CD4-positive, alpha-beta memory T cell (primary cell): ENCODE results near the gene REPS1. TPM values are rescaled to one million over a fixed set of nuclear protein-coding genes. Genes with fewer than 3 reads are reported as not detected.

Source experiments
- CTCF ChIA-PET: fragments of 350-600 bp; sonication (Branson Sonifier 250); formaldehyde crosslinking; loops from one replicate; lab custom pipeline; 2021; ENCODE audit warnings: inconsistent platforms; ENCODE audit not compliant: partially characterized antibody; lab: Charles Lee
- POLR2A ChIA-PET: fragments of 350-600 bp; sonication (Branson Sonifier 250); formaldehyde crosslinking; loops from one replicate; lab custom pipeline; 2021; ENCODE audit not compliant: partially characterized antibody; lab: Charles Lee
- DNase-seq, 5 donors: peaks; one replicate each; pipeline versions ENCODE4 v3.0.0 to v3.0.0-alpha.2; 2020 to 2022; ENCODE audit warnings: mixed read lengths in 1 of 5
- H3K27ac ChIP-seq: one replicate; pipeline ENCODE4 v1.7.0; 2013; ENCODE audit warnings: low read depth, low read length
- H3K27me3 ChIP-seq: 2 replicates; pipeline ENCODE4 v1.7.0; 2013; ENCODE audit warnings: mild to moderate bottlenecking, low read length, moderate library complexity; ENCODE audit not compliant: insufficient read depth
- H3K36me3 ChIP-seq: 2 replicates; pipeline ENCODE4 v1.7.0; 2013; ENCODE audit warnings: mild to moderate bottlenecking, low read length, moderate library complexity; ENCODE audit not compliant: insufficient read depth
- H3K4me1 ChIP-seq: 2 replicates; pipeline ENCODE4 v1.7.0; 2013; ENCODE audit warnings: mild to moderate bottlenecking, low read length, moderate library complexity; ENCODE audit not compliant: insufficient read depth
- H3K4me3 ChIP-seq, 2 donors: one replicate each; pipeline ENCODE4 v1.7.0; 2013; ENCODE audit warnings: low read length in 2 of 2, mild to moderate bottlenecking in 1 of 2
- H3K9me3 ChIP-seq, 2 donors: one replicate each; pipeline ENCODE4 v1.7.0; 2013; ENCODE audit warnings: low read length in 2 of 2, control low read depth in 1 of 2; ENCODE audit not compliant: control insufficient read depth in 1 of 2
- H3K27ac Mint-ChIP-seq, 7 donors: one replicate each; pipeline ENCODE4 v1.8.0; 2020 to 2021; ENCODE audit warnings: mixed read lengths in 7 of 7, mild to moderate bottlenecking in 6 of 7, inconsistent platforms in 3 of 7, moderate library complexity in 3 of 7
- H3K27me3 Mint-ChIP-seq, 2 donors: one replicate each; pipeline ENCODE4 v1.8.0; 2020 to 2021; ENCODE audit warnings: mixed read lengths in 2 of 2
- H3K36me3 Mint-ChIP-seq, 2 donors: one replicate each; pipeline ENCODE4 v1.8.0; 2020 to 2021; ENCODE audit warnings: mixed read lengths in 2 of 2, inconsistent platforms in 1 of 2, mild to moderate bottlenecking in 1 of 2
- H3K4me1 Mint-ChIP-seq, 4 donors: one replicate each; pipeline ENCODE4 v1.8.0; 2020 to 2021; ENCODE audit warnings: mixed read lengths in 4 of 4, mild to moderate bottlenecking in 1 of 4
- H3K4me3 Mint-ChIP-seq, 8 donors: one replicate each; pipeline ENCODE4 v1.8.0; 2020 to 2021; ENCODE audit warnings: mixed read lengths in 8 of 8, mild to moderate bottlenecking in 7 of 8, moderate library complexity in 6 of 8, inconsistent platforms in 3 of 8
- H3K9me3 Mint-ChIP-seq, 8 donors: one replicate each; pipeline ENCODE4 v1.8.0; 2020 to 2021; ENCODE audit warnings: mixed read lengths in 8 of 8, mild to moderate bottlenecking in 5 of 8, inconsistent platforms in 3 of 8, moderate library complexity in 1 of 8
- intact Hi-C: fragments of 100-400 bp; cut with micrococcal nuclease; formaldehyde crosslinking; loops from one replicate; pipeline ENCODE4 v1.15.1; 2023
- polyA plus RNA-seq, 2 donors: library from polyadenylated mRNA; unstranded; fragments of 300-500 nt; fragmentation: Illumina TruSeq; gene quantifications; one replicate each; pipeline ENCODE4 v1.2.3, GENCODE V29; 2021
- total RNA-seq, 2 experiments: library from RNA; stranded (reverse); gene quantifications; one replicate each; pipeline ENCODE4 v1.2.3, GENCODE V29; 2021

Gene REPS1
- total and polyA plus RNA-seq, 4 experiments from 2014 or later: 22.3 to 69.3 (median 52.9) TPM

DNA sequence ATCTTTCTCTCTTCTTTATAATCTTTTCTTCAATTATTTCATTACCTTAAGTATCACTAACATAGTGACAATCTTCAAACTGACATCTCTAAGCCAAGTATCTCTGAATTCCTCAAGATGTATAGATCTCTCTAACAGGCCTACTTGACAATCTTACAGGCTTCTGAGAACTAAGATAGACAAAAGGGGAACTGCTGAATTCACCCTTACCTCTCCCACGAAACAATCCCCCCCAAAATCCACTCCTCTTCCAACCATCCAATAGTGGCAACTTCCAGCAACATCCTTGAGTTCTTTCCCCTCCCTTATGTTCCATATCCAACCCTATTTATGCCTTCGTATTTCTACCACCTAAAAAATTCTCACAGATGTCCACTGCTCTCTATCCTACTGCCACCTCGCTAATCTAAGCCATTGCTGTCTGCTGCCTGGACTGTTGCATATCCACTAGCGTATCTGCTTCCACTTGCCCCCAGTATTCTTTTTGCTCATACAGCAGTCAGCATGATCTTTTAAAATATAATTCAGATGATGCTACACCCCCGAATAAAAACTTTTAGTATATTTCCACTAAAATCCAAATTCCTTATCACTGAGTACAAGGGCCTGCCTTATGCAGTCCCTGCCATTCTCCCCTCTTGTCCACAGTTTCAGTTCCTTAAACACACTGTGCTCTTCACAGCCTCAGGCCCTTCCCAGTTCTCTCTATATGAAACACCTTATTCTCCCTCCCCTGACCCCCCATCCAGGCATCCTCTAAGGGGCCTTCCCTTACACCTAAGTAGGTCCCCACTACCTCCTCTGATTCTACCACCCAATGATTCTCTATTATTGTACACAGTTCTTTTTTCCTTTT is 8.0 kb downstream of the REPS1 start:
- DNase-seq: no peak
- H3K4me1 ChIP-seq: peaks cover 74% of the 10 kb centered on the region
- CTCF ChIA-PET: interaction anchor here (1.5 kb wide), 1 partner anchor 9 kb away, joined by 4 read pairs; no protein-coding TSS in a partner anchor
- H3K9me3 ChIP-seq: no peaks in the 10 kb centered on the region
- Mint-ChIP-seq H3K27me3 (no peaks in the 10 kb centered on the region), H3K36me3 (no peaks in the 10 kb centered on the region), H3K4me3 (peak overlapping the region in 2 of 8 donors; percentile 5 to 27), H3K4me1 (peaks cover 38 to 60% (median 52%) of the 10 kb centered on the region in 4 donors), H3K27ac (no peak overlapping the region), H3K9me3 (no peaks in the 10 kb centered on the region)
- intact Hi-C loops: loop anchor here (10.0 kb wide), 1 partner anchor 555 kb away; no protein-coding TSS in a partner anchor
- no peaks in the 10 kb centered on the region for H3K27me3 ChIP-seq
- no peak overlapping the region for H3K4me3 ChIP-seq
- no peak overlapping the region for H3K27ac ChIP-seq
- POLR2A ChIA-PET: no interaction called here
- H3K36me3 ChIP-seq: no peaks in the 10 kb centered on the region

GRCh38 chr6:138979365-138979764 is 8.7 kb downstream of the REPS1 start:
- CTCF ChIA-PET: interaction anchor here (1.5 kb wide), 1 partner anchor 9 kb away, joined by 4 read pairs; no protein-coding TSS in a partner anchor
- H3K27ac Mint-ChIP-seq: peak overlapping the region in 4 of 7 donors; percentile 1 to 9 (median 6)

DNA sequence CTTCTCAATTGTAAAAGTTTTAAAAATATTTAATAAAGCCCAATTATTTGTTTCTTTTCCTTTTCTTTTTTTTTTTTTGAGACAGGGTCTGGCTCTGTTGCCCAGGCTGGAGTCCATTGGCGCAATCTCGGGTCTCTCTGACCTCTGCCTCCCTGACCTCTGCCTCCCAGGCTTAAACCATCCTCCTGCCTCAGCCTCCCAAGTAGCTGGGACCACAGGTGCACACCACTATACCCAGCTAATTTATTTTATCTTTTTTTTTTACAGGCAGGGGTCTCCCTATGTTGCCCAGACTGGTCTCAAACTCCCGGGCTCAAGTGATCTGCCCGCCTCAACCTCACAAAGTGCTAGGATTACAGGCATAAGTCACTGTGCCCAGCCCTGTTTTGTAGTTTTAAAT is 9.8 kb downstream of the REPS1 start:
- H3K36me3 ChIP-seq: no peaks in the 10 kb centered on the region
- intact Hi-C loops: no loop called here
- Mint-ChIP-seq H3K9me3 (no peaks in the 10 kb centered on the region), H3K27ac (no peak overlapping the region), H3K4me1 (peaks cover 53 to 78% (median 68%) of the 10 kb centered on the region in 4 donors), H3K36me3 (no peaks in the 10 kb centered on the region), H3K27me3 (no peaks in the 10 kb centered on the region), H3K4me3 (no peak overlapping the region)
- H3K4me3 ChIP-seq: no peak overlapping the region
- no peak for DNase-seq
- no peak overlapping the region for H3K27ac ChIP-seq
- H3K9me3 ChIP-seq: no peaks in the 10 kb centered on the region
- H3K4me1 ChIP-seq: peaks cover 76% of the 10 kb centered on the region
- POLR2A ChIA-PET: no interaction called here
- no peaks in the 10 kb centered on the region for H3K27me3 ChIP-seq
- CTCF ChIA-PET: interaction anchor here (1.2 to 1.5 kb wide), 2 partner anchors 9 to 10 kb away, joined by 3 to 4 read pairs; no protein-coding TSS in a partner anchor

More at GRCh38 chr6:138979365-138979764, 8.7 kb downstream of the REPS1 start:
- peaks cover 74% of the 10 kb centered on the region for H3K4me1 ChIP-seq
- Mint-ChIP-seq H3K36me3 (no peaks in the 10 kb centered on the region), H3K9me3 (no peaks in the 10 kb centered on the region), H3K4me1 (peaks cover 45 to 66% (median 57%) of the 10 kb centered on the region in 4 donors), H3K27me3 (no peaks in the 10 kb centered on the region), H3K4me3 (peak overlapping the region in 2 of 8 donors; percentile 1 to 10)
- H3K36me3 ChIP-seq: no peaks in the 10 kb centered on the region
- no peaks in the 10 kb centered on the region for H3K9me3 ChIP-seq
- no peak overlapping the region for H3K27ac ChIP-seq
- no peaks in the 10 kb centered on the region for H3K27me3 ChIP-seq
- intact Hi-C loops: no loop called here
- DNase-seq: no peak
- POLR2A ChIA-PET: no interaction called here
- H3K4me3 ChIP-seq: no peak overlapping the region

DNA sequence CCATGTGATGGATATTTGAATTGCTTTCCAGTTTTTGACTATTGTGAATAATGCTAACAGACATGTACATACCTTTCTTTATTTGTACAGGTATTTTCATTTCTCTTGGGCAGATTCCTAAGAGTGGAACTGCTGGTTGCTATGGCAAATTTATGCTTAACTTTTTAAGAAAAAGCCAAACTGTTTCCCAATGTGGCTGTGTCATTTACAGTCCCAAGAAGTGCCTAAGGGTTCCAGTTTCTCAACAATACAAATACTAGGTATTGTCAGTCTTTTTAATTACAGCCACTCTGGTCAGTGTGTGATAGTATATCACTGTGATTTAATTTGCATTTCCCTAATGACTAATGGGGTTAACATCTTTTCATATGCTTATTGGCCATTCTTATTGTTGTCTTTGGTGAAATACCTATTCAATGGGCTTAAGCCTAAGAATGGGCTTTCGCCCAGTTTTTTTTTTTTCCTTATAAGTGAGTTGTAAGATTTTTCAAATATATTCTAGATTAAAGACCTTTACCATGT is 10.3 kb downstream of the REPS1 start:
- H3K27ac Mint-ChIP-seq: no peak overlapping the region
- ChIA-PET POLR2A (no interaction called here), CTCF (interaction anchor here (1.2 kb wide), 1 partner anchor 9 kb away, joined by 3 read pairs; no protein-coding TSS in a partner anchor)
- H3K27ac ChIP-seq: no peak overlapping the region
- no peaks in the 10 kb centered on the region for H3K27me3 ChIP-seq
- H3K4me3 Mint-ChIP-seq: no peak overlapping the region
- H3K4me3 ChIP-seq: no peak overlapping the region
- DNase-seq: no peak
- no peaks in the 10 kb centered on the region for H3K36me3 Mint-ChIP-seq
- no peaks in the 10 kb centered on the region for H3K9me3 ChIP-seq
- H3K4me1 ChIP-seq: peaks cover 78% of the 10 kb centered on the region
- intact Hi-C loops: no loop called here
- no peaks in the 10 kb centered on the region for H3K36me3 ChIP-seq
- H3K9me3 Mint-ChIP-seq: no peaks in the 10 kb centered on the region
- no peaks in the 10 kb centered on the region for H3K27me3 Mint-ChIP-seq
- peaks cover 58 to 83% (median 73%) of the 10 kb centered on the region in 4 donors for H3K4me1 Mint-ChIP-seq

GRCh38 chr6:138977242-138977641 is 10.8 kb downstream of the REPS1 start:
- H3K4me1 Mint-ChIP-seq: peaks cover 60 to 86% (median 74%) of the 10 kb centered on the region in 4 donors
- CTCF ChIA-PET: no interaction called here
- H3K36me3 Mint-ChIP-seq: no peaks in the 10 kb centered on the region

DNA sequence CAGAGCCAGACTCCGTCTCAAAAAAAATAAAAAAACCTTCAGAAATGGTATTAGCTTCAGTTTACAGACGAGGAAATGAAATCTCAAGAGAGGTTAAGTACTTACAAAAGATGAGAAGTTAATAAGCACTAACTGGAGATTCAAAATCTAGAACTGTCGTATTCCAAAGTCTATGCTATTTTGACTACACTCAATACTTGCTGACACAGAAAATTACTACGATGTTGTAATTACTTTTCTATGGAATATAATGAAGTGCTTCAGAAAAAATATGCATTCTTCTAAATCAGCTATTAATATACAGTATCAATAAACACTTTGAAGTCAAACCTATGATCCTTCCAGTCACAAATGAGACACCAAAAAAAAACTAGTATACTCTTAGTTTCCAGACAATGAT is 12.2 kb downstream of the REPS1 start:
- no peaks in the 10 kb centered on the region for H3K9me3 Mint-ChIP-seq
- H3K4me3 Mint-ChIP-seq: peak overlapping the region in 1 of 8 donors; percentile 13
- no peak overlapping the region for H3K27ac Mint-ChIP-seq
- DNase-seq: no peak
- ChIA-PET CTCF (interaction anchor here (1.3 to 1.5 kb wide), 3 partner anchors 9 to 13 kb away, joined by 3 to 8 read pairs (median 4); partner anchors contain the start of gene REPS1), POLR2A (interaction anchor here (0.6 to 1.2 kb wide), 2 partner anchors 25 to 54 kb away, joined by 3 to 4 read pairs; no protein-coding TSS in a partner anchor)
- H3K27me3 Mint-ChIP-seq: no peaks in the 10 kb centered on the region
- Histone ChIP-seq H3K9me3 (no peaks in the 10 kb centered on the region), H3K4me1 (peaks cover 78% of the 10 kb centered on the region), H3K27me3 (no peaks in the 10 kb centered on the region), H3K4me3 (no peak overlapping the region), H3K27ac (no peak overlapping the region), H3K36me3 (no peaks in the 10 kb centered on the region)
- peaks cover 64 to 88% (median 77%) of the 10 kb centered on the region in 4 donors for H3K4me1 Mint-ChIP-seq
- H3K36me3 Mint-ChIP-seq: no peaks in the 10 kb centered on the region
- intact Hi-C loops: no loop called here

More at GRCh38 chr6:138977242-138977641, 10.8 kb downstream of the REPS1 start:
- Histone ChIP-seq H3K4me3 (no peak overlapping the region), H3K9me3 (no peaks in the 10 kb centered on the region), H3K36me3 (no peaks in the 10 kb centered on the region), H3K4me1 (peaks cover 77% of the 10 kb centered on the region), H3K27ac (no peak overlapping the region), H3K27me3 (no peaks in the 10 kb centered on the region)
- Mint-ChIP-seq H3K4me3 (no peak overlapping the region), H3K27me3 (no peaks in the 10 kb centered on the region), H3K9me3 (no peaks in the 10 kb centered on the region), H3K27ac (no peak overlapping the region)
- POLR2A ChIA-PET: no interaction called here
- no peak for DNase-seq
- intact Hi-C loops: no loop called here
